Stimulated activated CD4-positive, alpha-beta T cell treated with anti-CD3 and anti-CD28 coated beads, Interleukin-4, amount 100 ng/mL, for 4 hours (primary cell): ENCODE results near the gene HDAC10.

Experiments
- DNase-seq, 2 experiments: peaks; one replicate each; pipeline ENCODE4 v3.0.0-alpha.2; 2020

HDAC10 gene

GRCh38 chr22:50232481-50233151 is 18.4 kb downstream of the HDAC10 start:
- no peak for DNase-seq

- DNase-seq, result no peak
These were observed 21.7 kb downstream of the HDAC10 start for GRCh38 chr22:50229370-50229769.

DNA sequence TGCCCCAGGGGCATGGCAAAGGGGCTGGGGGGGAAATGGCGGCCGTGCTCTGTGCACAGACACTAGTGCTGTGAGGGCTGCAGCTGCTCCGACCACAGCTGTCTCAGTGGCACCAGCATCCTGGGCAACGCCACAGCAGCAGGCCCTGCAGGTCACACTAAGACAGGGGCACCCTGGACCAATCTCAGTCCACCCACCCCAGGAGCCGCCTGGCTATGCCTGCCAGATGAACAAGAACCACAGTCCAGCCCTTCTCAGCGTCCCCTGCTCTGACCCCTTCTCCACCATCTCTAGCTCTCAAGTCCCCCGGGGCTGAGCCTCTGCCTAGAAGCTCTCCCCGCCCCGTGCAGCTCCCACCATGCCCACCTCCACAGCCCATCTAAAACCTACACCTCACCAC is 22.7 kb downstream of the HDAC10 start:
- DNase-seq, result no peak

- DNase-seq, result no peak
These were observed 23.4 kb downstream of the HDAC10 start for GRCh38 chr22:50227579-50228215.

DNA sequence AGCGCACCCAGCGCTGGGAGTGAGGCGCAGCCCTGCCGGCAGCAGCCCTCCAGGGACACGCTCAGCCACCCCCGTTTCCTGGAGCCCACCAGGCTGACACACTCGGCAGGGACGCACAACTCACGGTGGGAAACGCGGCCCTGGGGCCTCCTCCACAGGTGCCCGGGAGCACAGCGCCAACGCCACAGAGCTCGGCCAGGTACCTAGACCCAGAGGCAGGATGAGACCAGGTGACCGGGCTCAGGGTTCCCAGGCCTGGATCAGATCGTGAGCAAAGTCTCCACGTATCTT is 24.2 kb downstream of the HDAC10 start:
- no peak for DNase-seq

GRCh38 chr22:50226063-50226874 is 24.8 kb downstream of the HDAC10 start:
- DNase-seq, result no peak

GRCh38 chr22:50225200-50225969 is 25.7 kb downstream of the HDAC10 start:
- DNase-seq, result no peak

DNA sequence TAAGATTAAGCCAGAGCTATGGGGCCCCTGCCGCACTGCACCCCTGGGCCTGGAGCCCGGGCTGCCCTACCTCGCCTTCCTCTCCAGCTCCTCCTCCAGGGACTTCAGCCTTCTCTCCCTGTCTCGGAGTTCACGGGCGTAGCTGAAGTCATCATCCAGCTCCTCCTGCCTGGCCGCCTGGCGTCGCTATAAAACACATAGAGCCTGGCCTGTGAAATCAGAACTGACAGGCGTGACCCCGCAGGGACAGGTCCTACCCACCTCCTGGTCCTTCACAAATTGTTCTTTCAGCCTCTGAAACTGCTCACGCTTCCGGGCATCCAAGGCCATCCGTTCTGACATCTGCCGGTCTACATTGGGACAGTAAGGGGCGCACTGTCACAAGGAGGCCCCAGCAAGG is 27.0 kb downstream of the HDAC10 start:
- no peak for DNase-seq

- DNase-seq, result no peak
These were observed 28.6 kb downstream of the HDAC10 start for GRCh38 chr22:50222508-50222907.

- no peak for DNase-seq
These were observed 29.4 kb downstream of the HDAC10 start for GRCh38 chr22:50221410-50222300.

GRCh38 chr22:50220603-50221409 is 30.3 kb downstream of the HDAC10 start:
- no peak for DNase-seq

DNA sequence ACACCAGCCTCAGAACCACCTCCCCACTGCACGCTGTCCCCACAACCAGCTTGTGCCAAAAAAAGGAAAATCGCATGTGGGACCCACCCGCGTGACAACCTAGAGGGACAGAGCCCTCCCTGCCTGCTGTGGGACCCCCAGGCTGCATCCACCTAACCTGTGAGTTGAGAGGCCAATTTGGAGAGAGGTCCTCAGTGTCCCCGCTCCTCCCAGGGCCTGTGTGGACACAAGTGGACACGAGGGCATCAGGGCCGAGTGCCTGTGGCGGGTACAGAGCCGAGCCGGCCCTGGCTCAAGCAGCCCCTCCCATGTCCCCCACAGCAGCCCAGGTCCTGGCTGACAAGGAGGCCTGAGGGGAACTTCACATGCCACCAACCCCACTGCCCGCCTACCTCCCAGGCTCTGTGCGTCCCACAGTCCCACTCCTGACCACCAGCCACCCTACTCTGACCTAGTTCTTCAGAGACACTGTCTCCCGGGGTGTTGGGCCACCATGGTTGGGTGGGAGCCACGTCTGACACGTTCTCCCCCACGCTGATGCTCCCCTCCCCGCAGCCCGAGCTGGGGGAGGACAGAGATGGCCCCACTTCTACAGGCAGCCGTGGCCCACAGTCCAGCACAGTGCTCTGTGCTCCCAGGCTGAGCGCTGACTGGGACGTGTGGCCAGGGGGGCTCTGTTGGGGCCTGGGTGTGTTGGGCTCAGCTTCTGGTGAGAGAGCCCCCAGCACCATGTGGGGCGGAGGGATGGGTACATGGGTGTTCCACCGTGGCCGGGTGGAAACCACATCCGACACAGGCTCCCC is 31.1 kb downstream of the HDAC10 start:
- no peak for DNase-seq

GRCh38 chr22:50218996-50219727 is 31.9 kb downstream of the HDAC10 start:
- no peak for DNase-seq

GRCh38 chr22:50218153-50218995 is 32.7 kb downstream of the HDAC10 start:
- no peak for DNase-seq

DNA sequence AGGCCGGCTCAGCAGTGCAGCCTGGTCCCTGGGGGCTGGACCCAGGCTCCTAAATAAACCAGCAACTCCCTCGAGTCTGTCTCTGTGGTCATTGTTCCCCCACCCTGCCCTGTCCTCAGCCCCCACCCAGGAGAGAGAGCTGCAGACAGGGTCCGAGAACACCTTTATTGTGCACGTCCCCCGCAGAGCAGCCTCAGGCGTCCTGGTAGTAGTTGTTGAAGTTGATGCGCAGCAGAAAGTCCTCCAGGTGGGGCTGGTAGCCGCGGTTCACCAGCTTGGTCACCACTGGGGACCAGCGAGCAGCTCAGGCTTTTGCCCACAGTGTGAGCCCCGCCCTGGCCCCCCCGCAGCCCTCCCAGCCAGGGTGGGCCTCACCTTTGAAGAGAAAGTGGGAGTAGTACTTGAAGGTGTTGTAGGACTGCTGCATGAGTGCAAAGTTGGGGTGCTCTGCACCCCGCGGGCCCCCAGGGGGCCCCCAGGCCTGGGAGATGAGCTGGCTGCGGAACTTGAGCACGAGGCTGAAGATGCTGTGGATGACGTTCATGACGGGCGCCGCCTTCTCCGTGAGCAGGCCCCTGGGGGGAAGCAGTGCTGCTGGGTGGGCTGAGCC is 33.4 kb downstream of the HDAC10 start:
- DNase-seq, result no peak

DNA sequence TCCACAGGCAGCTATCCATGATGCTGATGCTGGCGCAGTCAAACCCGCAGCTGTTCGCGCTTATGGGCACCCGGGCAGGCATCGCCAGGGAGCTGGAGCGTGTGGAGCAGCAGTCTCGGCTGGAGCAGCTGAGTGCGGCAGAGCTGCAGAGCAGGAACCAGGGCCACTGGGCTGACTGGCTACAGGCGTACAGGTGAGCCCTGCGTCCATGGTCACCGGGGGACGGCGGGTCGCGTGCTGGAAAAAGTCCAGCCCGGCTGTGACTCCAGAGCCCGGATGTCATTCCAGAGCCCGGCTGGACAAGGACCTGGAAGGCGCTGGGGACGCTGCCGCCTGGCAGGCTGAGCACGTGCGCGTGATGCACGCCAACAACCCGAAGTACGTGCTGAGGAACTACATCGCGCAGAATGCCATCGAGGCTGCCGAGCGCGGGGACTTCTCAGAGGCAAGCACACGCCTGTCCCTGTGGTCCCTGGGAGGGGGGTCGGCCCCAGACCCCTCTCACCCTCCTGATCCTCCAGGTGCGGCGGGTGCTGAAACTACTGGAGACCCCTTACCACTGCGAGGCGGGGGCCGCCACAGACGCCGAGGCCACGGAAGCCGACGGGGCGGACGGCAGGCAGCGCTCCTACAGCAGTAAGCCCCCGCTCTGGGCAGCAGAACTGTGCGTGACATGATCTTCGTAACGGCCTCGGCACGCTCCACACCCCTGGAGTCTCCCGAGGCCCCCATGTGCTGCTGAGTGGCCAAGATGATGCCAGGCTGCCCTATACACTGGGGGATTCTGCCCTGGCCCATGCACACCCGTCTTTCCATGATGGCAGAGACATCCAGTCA is 34.2 kb downstream of the HDAC10 start:
- DNase-seq, result no peak

DNA sequence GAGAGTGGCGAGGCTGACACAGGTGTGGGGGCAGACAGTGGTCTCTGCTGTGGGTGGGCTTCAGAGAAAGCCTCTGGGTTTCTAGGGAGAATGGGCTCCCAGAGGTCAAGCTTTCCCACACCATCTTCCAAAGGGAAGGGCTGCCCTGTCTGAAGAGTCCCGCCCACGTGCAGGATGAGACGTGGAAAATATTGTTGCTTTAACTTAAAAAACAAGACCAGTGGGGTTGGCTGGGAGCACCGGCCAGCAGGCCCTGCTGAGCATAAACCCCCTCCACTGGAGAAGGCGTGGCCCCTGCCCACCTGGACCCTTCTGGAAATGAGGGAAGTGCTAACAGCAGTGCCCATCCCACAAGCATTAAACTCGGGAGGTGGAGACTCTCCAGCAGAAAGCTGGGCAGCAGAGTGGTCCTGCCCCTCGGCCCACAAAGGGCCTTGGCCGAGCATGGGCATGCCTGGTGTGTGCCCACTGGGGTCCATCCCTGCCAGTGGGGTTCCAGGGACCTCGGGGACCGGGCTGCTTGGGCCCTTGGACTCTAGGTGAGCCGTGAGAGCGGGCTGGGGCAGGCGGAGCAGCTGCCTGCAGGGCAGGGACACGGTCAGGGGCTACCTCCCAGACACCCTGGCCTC is 34.9 kb downstream of the HDAC10 start:
- no peak for DNase-seq
